ENCODE measurements around the gene MCF2L2.

DNA sequence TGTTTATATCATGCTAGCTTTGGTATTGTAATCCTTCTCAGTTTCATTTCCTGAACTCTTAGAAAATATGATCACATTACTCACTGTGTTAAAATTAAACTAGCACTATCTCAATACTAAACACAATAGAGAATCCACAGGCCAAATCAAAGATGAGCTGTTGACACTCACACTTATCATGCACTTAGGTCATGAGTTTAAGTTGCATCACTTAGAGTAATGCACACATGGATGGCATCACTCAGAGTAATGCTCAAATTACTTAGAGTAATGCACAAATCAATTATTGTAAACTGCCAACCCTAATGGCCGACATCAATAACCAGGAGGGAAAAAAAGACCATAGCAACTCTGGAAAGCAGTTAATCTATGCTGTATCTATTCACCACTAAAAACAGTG lies 40.0 kb upstream of the MCF2L2 start:
- no peak for TF ChIP-seq POLR2A (IDR thresholded peaks at IDR 0.05; ENCODE audit: low read depth, low read length)
- TF ChIP-seq TAF1 (IDR thresholded peaks at IDR 0.05; ENCODE audit: borderline replicate concordance, low read depth, low read length): no peak
- no peak for TF ChIP-seq POLR2AphosphoS5 (IDR thresholded peaks at IDR 0.05; ENCODE audit: low read depth, low read length)
